Natural killer cell (primary cell): ENCODE results near the gene CLDN24. TPM values are rescaled to one million over a fixed set of nuclear protein-coding genes. Genes with fewer than 3 reads are reported as not detected.

Experiments
- ATAC-seq, 3 donors: fragments of 150-1000 bp in 2 of 3; fragments of 200-7000 bp in 1 of 3; cut with Tn5 transposase; 1 replicate in 1 of 3; 2 replicates in 2 of 3; pipeline ENCODE4 v1.10.0; 2021; ENCODE audit warnings: mild to moderate bottlenecking in 2 of 3, moderate library complexity in 2 of 3
- DNase-seq, 2 donors: peaks; one replicate each; pipeline versions ENCODE4 v3.0.0 to v3.0.0-alpha.2; 2013 to 2021; ENCODE audit warnings: mixed read lengths in 1 of 2
- H3K27ac ChIP-seq: one replicate; pipeline ENCODE4 v1.5.1; 2013; ENCODE audit warnings: mild to moderate bottlenecking, low read length
- H3K27me3 ChIP-seq: one replicate; pipeline ENCODE4 v1.6.1; 2013; ENCODE audit warnings: low read length; ENCODE audit not compliant: control insufficient read depth, insufficient read depth
- H3K36me3 ChIP-seq: one replicate; pipeline ENCODE4 v1.6.1; 2013; ENCODE audit warnings: low read length; ENCODE audit not compliant: control insufficient read depth, insufficient read depth
- H3K4me1 ChIP-seq: one replicate; pipeline ENCODE4 v1.6.1; 2013; ENCODE audit warnings: low read length; ENCODE audit not compliant: control insufficient read depth, insufficient read depth
- H3K4me3 ChIP-seq: one replicate; pipeline ENCODE4 v1.5.1; 2013; ENCODE audit warnings: low read length
- H3K9me3 ChIP-seq: one replicate; pipeline ENCODE4 v1.6.1; 2013; ENCODE audit warnings: low read length; ENCODE audit not compliant: control insufficient read depth, insufficient read depth
- H3K27ac Mint-ChIP-seq, 2 donors: one replicate each; pipeline ENCODE4 v1.8.0; 2022; ENCODE audit warnings: mild to moderate bottlenecking in 2 of 2, mixed read lengths in 2 of 2, moderate library complexity in 1 of 2
- H3K27me3 Mint-ChIP-seq, 2 donors: one replicate each; pipeline ENCODE4 v1.8.0; 2022; ENCODE audit warnings: low read depth in 2 of 2, mixed read lengths in 2 of 2
- H3K36me3 Mint-ChIP-seq: one replicate; pipeline ENCODE4 v1.8.0; 2022; ENCODE audit warnings: mixed read lengths
- H3K4me1 Mint-ChIP-seq, 2 donors: one replicate each; pipeline ENCODE4 v1.8.0; 2022; ENCODE audit warnings: mixed read lengths in 2 of 2
- H3K4me3 Mint-ChIP-seq: one replicate; pipeline ENCODE4 v1.8.0; 2022; ENCODE audit warnings: mild to moderate bottlenecking, moderate library complexity, mixed read lengths
- H3K9me3 Mint-ChIP-seq, 2 donors: one replicate each; pipeline ENCODE4 v1.8.0; 2022; ENCODE audit warnings: mixed read lengths in 2 of 2
- CTCF ChIP-seq: fragments of 200-600 bp; IDR thresholded peaks from one replicate; pipeline ENCODE4 v1.8.0; 2022; ENCODE audit warnings: antibody characterized with exemption
- WGBS: methylation state at CpG from one replicate; pipeline ENCODE4 v1.1.7; 2013; ENCODE audit warnings: missing lambda C conversion rate; ENCODE audit not compliant: insufficient coverage; 5-methylcytosine and 5-hydroxymethylcytosine counted together
- intact Hi-C: fragments of 100-400 bp; cut with micrococcal nuclease; formaldehyde crosslinking; loops from one replicate; pipeline ENCODE4 v1.14.2; 2022
- total RNA-seq, 4 donors: library from RNA; stranded (reverse); fragments of 120-200 nt in 1 of 4; gene quantifications; one replicate each; pipeline versions ENCODE4 v1.2.3 to v1.2.4, GENCODE V29; 2013 to 2022

The CLDN24 gene
- total RNA-seq, 3 donors from 2014 or later (not counting 1 experiment from before 2014, with no cell fraction given), result 1.3 TPM; not detected in 2

GRCh38 chr4:183343730-183344129 is 21.5 kb upstream of the CLDN24 start:
- H3K4me3 Mint-ChIP-seq, result peak overlapping the region; percentile 68
- Histone ChIP-seq H3K9me3 (no peaks in the 10 kb centered on the region), H3K4me3 (no peak overlapping the region), H3K36me3 (no peaks in the 10 kb centered on the region), H3K4me1 (peaks cover 16% of the 10 kb centered on the region), H3K27me3 (peaks cover 11% of the 10 kb centered on the region), H3K27ac (no peak overlapping the region)
- TF ChIP-seq CTCF, result no peak
- no peaks in the 10 kb centered on the region for H3K9me3 Mint-ChIP-seq
- H3K36me3 Mint-ChIP-seq, result no peaks in the 10 kb centered on the region
- H3K27ac Mint-ChIP-seq, result no peak overlapping the region
- H3K4me1 Mint-ChIP-seq, result peaks cover 4 to 5% of the 10 kb centered on the region in 2 donors
- H3K27me3 Mint-ChIP-seq, result peaks cover 0 to 17% of the 10 kb centered on the region in 2 donors
- ATAC-seq, result no peak
- WGBS, result 78% methylated on average over 6 of the region's 7 CpGs
- DNase-seq, result no peak
- intact Hi-C loops, result no loop called here

- intact Hi-C loops, result no loop called here
- Mint-ChIP-seq H3K4me3 (peak overlapping the region; percentile 67), H3K27ac (no peak overlapping the region), H3K9me3 (no peaks in the 10 kb centered on the region), H3K27me3 (peaks cover 0 to 17% of the 10 kb centered on the region in 2 donors), H3K4me1 (peaks cover 5 to 8% of the 10 kb centered on the region in 2 donors), H3K36me3 (no peaks in the 10 kb centered on the region)
- Histone ChIP-seq H3K4me1 (peaks cover 17% of the 10 kb centered on the region), H3K9me3 (no peaks in the 10 kb centered on the region), H3K36me3 (no peaks in the 10 kb centered on the region), H3K27ac (no peak overlapping the region), H3K4me3 (no peak overlapping the region), H3K27me3 (peaks cover 11% of the 10 kb centered on the region)
- no peak for DNase-seq
- 23% methylated on average over 39 of the region's 40 CpGs for WGBS
- no peak for TF ChIP-seq CTCF
- peak; percentile 18 to 77 (median 54) for ATAC-seq
Observed at GRCh38 chr4:183342541-183343533, 20.6 kb upstream of the CLDN24 start.

- WGBS, result 87% methylated on average over 7 of the region's 7 CpGs
- Histone ChIP-seq H3K27ac (no peak overlapping the region), H3K9me3 (no peaks in the 10 kb centered on the region), H3K36me3 (no peaks in the 10 kb centered on the region), H3K27me3 (no peaks in the 10 kb centered on the region), H3K4me3 (no peak overlapping the region), H3K4me1 (peaks cover 24% of the 10 kb centered on the region)
- Mint-ChIP-seq H3K36me3 (no peaks in the 10 kb centered on the region), H3K9me3 (no peaks in the 10 kb centered on the region), H3K27ac (peak overlapping the region in 1 of 2 donors; percentile 63), H3K27me3 (peaks cover 10 to 11% of the 10 kb centered on the region in 2 donors), H3K4me1 (peaks cover 7 to 24% of the 10 kb centered on the region in 2 donors), H3K4me3 (no peak overlapping the region)
- DNase-seq, result no peak
- TF ChIP-seq CTCF, result no peak
- intact Hi-C loops, result no loop called here
- ATAC-seq, result peak in 1 of 3 donors; percentile 30
Observed at GRCh38 chr4:183337833-183338232, 15.6 kb upstream of the CLDN24 start.
